Measurements from ENCODE around the gene ABTB2. TPM values are rescaled to one million over a fixed set of nuclear protein-coding genes. Genes with fewer than 3 reads are reported as not detected.

The ABTB2 gene
- total and polyA plus RNA-seq, 10 of the 15 experiments (the other 5 are each of a cell fraction or from before 2014, with no cell fraction given): 0.13 to 2.1 (median 0.72) TPM

DNA sequence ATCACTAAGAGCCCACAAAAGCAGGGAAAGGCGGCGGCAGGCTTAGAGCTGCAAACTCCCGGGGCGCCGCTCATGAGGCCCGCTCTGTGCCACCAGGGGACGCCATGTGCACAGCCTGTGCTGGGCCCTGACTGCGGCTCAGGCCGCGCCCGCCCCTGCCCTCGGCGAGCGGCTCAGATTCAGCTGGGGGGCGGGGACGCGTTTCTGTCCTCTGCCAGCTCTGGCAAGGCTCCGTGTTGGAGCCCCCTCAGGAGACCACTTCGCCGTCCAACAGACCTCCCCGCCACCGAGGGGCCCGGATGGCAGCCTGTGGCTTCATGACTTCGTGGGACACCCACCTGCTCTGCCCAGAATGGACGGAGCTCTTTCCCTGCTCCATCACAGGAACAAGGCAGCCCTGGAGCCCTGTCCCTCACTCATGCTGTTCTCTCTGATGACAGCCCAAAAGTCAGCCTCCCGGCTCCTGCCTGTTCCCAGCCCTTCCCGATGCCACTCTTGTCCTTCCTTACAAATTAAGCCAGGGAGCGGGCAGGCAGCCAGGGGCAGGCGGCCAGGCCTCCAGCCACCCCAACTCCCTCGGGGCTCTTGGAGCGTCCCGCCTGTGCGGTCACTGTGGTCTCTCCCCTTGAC is 183.3 kb downstream of the ABTB2 start (continued):
- TF ChIP-seq, protein P1, sequence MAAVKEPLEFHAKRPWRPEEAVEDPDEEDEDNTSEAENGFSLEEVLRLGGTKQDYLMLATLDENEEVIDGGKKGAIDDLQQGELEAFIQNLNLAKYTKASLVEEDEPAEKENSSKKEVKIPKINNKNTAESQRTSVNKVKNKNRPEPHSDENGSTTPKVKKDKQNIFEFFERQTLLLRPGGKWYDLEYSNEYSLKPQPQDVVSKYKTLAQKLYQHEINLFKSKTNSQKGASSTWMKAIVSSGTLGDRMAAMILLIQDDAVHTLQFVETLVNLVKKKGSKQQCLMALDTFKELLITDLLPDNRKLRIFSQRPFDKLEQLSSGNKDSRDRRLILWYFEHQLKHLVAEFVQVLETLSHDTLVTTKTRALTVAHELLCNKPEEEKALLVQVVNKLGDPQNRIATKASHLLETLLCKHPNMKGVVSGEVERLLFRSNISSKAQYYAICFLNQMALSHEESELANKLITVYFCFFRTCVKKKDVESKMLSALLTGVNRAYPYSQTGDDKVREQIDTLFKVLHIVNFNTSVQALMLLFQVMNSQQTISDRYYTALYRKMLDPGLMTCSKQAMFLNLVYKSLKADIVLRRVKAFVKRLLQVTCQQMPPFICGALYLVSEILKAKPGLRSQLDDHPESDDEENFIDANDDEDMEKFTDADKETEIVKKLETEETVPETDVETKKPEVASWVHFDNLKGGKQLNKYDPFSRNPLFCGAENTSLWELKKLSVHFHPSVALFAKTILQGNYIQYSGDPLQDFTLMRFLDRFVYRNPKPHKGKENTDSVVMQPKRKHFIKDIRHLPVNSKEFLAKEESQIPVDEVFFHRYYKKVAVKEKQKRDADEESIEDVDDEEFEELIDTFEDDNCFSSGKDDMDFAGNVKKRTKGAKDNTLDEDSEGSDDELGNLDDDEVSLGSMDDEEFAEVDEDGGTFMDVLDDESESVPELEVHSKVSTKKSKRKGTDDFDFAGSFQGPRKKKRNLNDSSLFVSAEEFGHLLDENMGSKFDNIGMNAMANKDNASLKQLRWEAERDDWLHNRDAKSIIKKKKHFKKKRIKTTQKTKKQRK (IDR thresholded peaks at IDR 0.05; ENCODE audit: low read depth, low read length): no peak
- TF ChIP-seq POLR2A (IDR thresholded peaks at IDR 0.05; ENCODE audit: low read depth, low read length) (no peak), RFX5 (IDR thresholded peaks at IDR 0.05; ENCODE audit: low read depth, low read length) (no peak), NR2F1 (conservative IDR thresholded peaks at IDR 0.05) (peak; percentile 24; the same call in 1 of the 2 replicates), JUND (IDR thresholded peaks at IDR 0.05; ENCODE audit: low read depth, low read length) (no peak), CREB1 (IDR thresholded peaks at IDR 0.05; ENCODE audit: low read depth) (no peak), CBFB (IDR thresholded peaks at IDR 0.05; ENCODE audit: low read depth) (0 out of 2 replicates have a peak, but pooled peaks have one; percentile 15), SKIL (IDR thresholded peaks at IDR 0.05; ENCODE audit: low read depth, poor library complexity, severe bottlenecking) (no peak), ETV6 (conservative IDR thresholded peaks at IDR 0.05 in 1 of 2, IDR thresholded peaks at IDR 0.05 in 1 of 2; ENCODE audit: borderline replicate concordance in 1 of 2, low read depth in 1 of 2) (no peak), KAT2A (conservative IDR thresholded peaks at IDR 0.05; ENCODE audit: control insufficient read depth, low read depth, low read length) (no peak), CHD1 (IDR thresholded peaks at IDR 0.05; ENCODE audit: low read depth, low read length) (no peak), POLR2AphosphoS2 (IDR thresholded peaks at IDR 0.05; ENCODE audit: low read depth, low read length) (no peak), EED (IDR thresholded peaks at IDR 0.05; ENCODE audit: low read depth) (no peak), E2F8 (IDR thresholded peaks at IDR 0.05; ENCODE audit: low read depth, partially characterized antibody) (no peak), IKZF2 (IDR thresholded peaks at IDR 0.05) (no peak), RCOR1 (conservative IDR thresholded peaks at IDR 0.05; ENCODE audit: low read depth, low read length) (peak; percentile 78; the same call in 1 of the 2 replicates), RB1 (IDR thresholded peaks at IDR 0.05; ENCODE audit: borderline replicate concordance) (peak; percentile 37; the same call in 1 of the 2 replicates), CHD2 (IDR thresholded peaks at IDR 0.05; ENCODE audit: borderline replicate concordance, low read depth, low read length) (peak; percentile 39; the same call in 1 of the 2 replicates), MTA2 (IDR thresholded peaks at IDR 0.05; ENCODE audit: low read depth) (no peak), POU2F2 (IDR thresholded peaks at IDR 0.05; ENCODE audit: borderline replicate concordance, low read depth, low read length) (peak; percentile 73; the same call in 1 of the 3 replicates), CHD4 (IDR thresholded peaks at IDR 0.05) (no peak), BMI1 (IDR thresholded peaks at IDR 0.05; ENCODE audit: borderline replicate concordance) (no peak), PAX8 (IDR thresholded peaks at IDR 0.05) (no peak)
